ENCODE results near the gene NFIB.

NFIB gene

GRCh38 chr9:14344941-14345353 lies 31.0 kb upstream of the NFIB start:
- DNase-seq, result no peak

- DNase-seq, result no peak
Measured at GRCh38 chr9:14344053-14344524, 30.1 kb upstream of the NFIB start.

- DNase-seq, result no peak
Measured at GRCh38 chr9:14343261-14344031, 29.5 kb upstream of the NFIB start.

GRCh38 chr9:14342736-14343135 lies 28.8 kb upstream of the NFIB start:
- no peak for DNase-seq

- no peak for DNase-seq
Measured at GRCh38 chr9:14341437-14342122, 27.6 kb upstream of the NFIB start.

GRCh38 chr9:14340994-14341393 lies 27.1 kb upstream of the NFIB start:
- no peak for DNase-seq

- no peak for DNase-seq
Measured at GRCh38 chr9:14340219-14340873, 26.4 kb upstream of the NFIB start.

GRCh38 chr9:14339746-14340145 lies 25.8 kb upstream of the NFIB start:
- DNase-seq, result no peak

GRCh38 chr9:14337615-14338014 lies 23.7 kb upstream of the NFIB start:
- no peak for DNase-seq

- no peak for DNase-seq
Measured at GRCh38 chr9:14336244-14336643, 22.3 kb upstream of the NFIB start.

- DNase-seq, result no peak
Measured at GRCh38 chr9:14331120-14331519, 17.2 kb upstream of the NFIB start.

- DNase-seq, result no peak
Measured at GRCh38 chr9:14327036-14327435, 13.1 kb upstream of the NFIB start.

GRCh38 chr9:14326264-14326826 lies 12.4 kb upstream of the NFIB start:
- DNase-seq, result peak; percentile 40

- no peak for DNase-seq
Measured at GRCh38 chr9:14325147-14325546, 11.2 kb upstream of the NFIB start.

- no peak for DNase-seq
Measured at GRCh38 chr9:14323985-14324650, 10.2 kb upstream of the NFIB start.

- DNase-seq, result peak; percentile 10
Measured at GRCh38 chr9:14323083-14323971, 9.4 kb upstream of the NFIB start.

GRCh38 chr9:14322211-14323082 lies 8.5 kb upstream of the NFIB start:
- DNase-seq, result peak; percentile 81

GRCh38 chr9:14321517-14322130 lies 7.7 kb upstream of the NFIB start:
- DNase-seq, result no peak

- DNase-seq, result peak; percentile 87
Measured at GRCh38 chr9:14320271-14321181, 6.6 kb upstream of the NFIB start.

Data from HCEC 1CT (cell line).